PC-3 (cell line): ENCODE measurements around the gene FXYD5. TPM values are rescaled to one million over a fixed set of nuclear protein-coding genes. Genes with fewer than 3 reads are reported as not detected.

Source experiments
- ATAC-seq: fragments of 200-7000 bp; cut with Tn5 transposase; 2 replicates; pipeline ENCODE4 v1.9.1; 2020; ENCODE audit warnings: mild to moderate bottlenecking, moderate library complexity
- BruUV-seq: library from RNA; stranded (reverse); fragments of 400-500 nt; replicated peaks from 2 replicates; lab custom pipeline; 2021; lab: Mats Ljungman, UMichigan
- CTCF ChIA-PET: fragments of 300-600 bp; sonication (Branson Sonifier 250); formaldehyde crosslinking; loops from one replicate; lab custom pipeline; 2022; ENCODE audit warnings: antibody characterized with exemption; lab: Charles Lee
- POLR2A ChIA-PET: fragments of 300-600 bp; sonication (Branson Sonifier 250); formaldehyde crosslinking; loops from one replicate; lab custom pipeline; 2022; ENCODE audit warnings: antibody characterized with exemption; ENCODE audit not compliant: unreplicated experiment; lab: Charles Lee
- DNase-seq: peaks from one replicate; pipeline ENCODE4 v3.0.0-alpha.2; 2015
- H2AFZ ChIP-seq: fragments of 300-600 bp; sonication (generic); 2 replicates; pipeline ENCODE4 v1.6.0; 2016; ENCODE audit warnings: antibody characterized with exemption, low read length
- H3F3A ChIP-seq: fragments of 300-600 bp; sonication (generic); one replicate; pipeline ENCODE4 v1.6.0; 2017; ENCODE audit warnings: antibody characterized with exemption, low read length, control low read depth, mild to moderate bottlenecking; ENCODE audit not compliant: unreplicated experiment
- H3K27ac ChIP-seq: fragments of 300-600 bp; sonication (generic); 2 replicates; pipeline ENCODE4 v1.5.1; 2016; ENCODE audit warnings: mild to moderate bottlenecking, low read length
- H3K27me3 ChIP-seq: fragments of 300-600 bp; sonication (generic); 2 replicates; pipeline ENCODE4 v1.6.1; 2016; ENCODE audit warnings: low read length, mixed read lengths
- H3K36me3 ChIP-seq: fragments of 300-600 bp; sonication (generic); 2 replicates; pipeline ENCODE4 v1.6.1; 2016; ENCODE audit warnings: low read depth, mixed run types, low read length, mixed read lengths
- H3K4me1 ChIP-seq: fragments of 300-600 bp; sonication (generic); 2 replicates; pipeline ENCODE4 v1.5.1; 2016; ENCODE audit warnings: low read length; ENCODE audit not compliant: insufficient read depth
- H3K4me2 ChIP-seq: fragments of 300-600 bp; sonication (generic); 2 replicates; pipeline ENCODE4 v1.6.0; 2016; ENCODE audit warnings: low read length
- H3K4me3 ChIP-seq: fragments of 300-600 bp; sonication (generic); 2 replicates; pipeline ENCODE4 v1.5.1; 2016; ENCODE audit warnings: mild to moderate bottlenecking, low read length, mixed read lengths
- H3K79me2 ChIP-seq: fragments of 300-600 bp; sonication (generic); 2 replicates; pipeline ENCODE4 v1.6.1; 2017; ENCODE audit warnings: low read length, mixed read lengths
- H3K9ac ChIP-seq: fragments of 300-600 bp; sonication (generic); 2 replicates; pipeline ENCODE4 v1.6.0; 2016; ENCODE audit warnings: mild to moderate bottlenecking, low read length
- H3K9me2 ChIP-seq: fragments of 300-600 bp; sonication (generic); replicated peaks from 2 replicates; pipeline ENCODE4 v1.6.1; 2016; ENCODE audit warnings: mixed run types, low read length, mixed read lengths
- H3K9me3 ChIP-seq: fragments of 300-600 bp; sonication (generic); 2 replicates; pipeline ENCODE4 v1.6.1; 2016; ENCODE audit warnings: low read length, mixed read lengths
- H4K20me1 ChIP-seq: fragments of 300-600 bp; sonication (generic); 2 replicates; pipeline ENCODE4 v1.6.1; 2016; ENCODE audit warnings: low read length, mixed read lengths
- EZH2 ChIP-seq: fragments of 300-600 bp; sonication (generic); IDR thresholded peaks from one replicate; pipeline ENCODE4 v1.6.1; 2017; ENCODE audit warnings: antibody characterized with exemption, mild to moderate bottlenecking, low read length; ENCODE audit not compliant: unreplicated experiment
- EZH2phosphoT487 ChIP-seq: fragments of 300-600 bp; sonication (generic); IDR thresholded peaks from 2 replicates; pipeline ENCODE4 v1.6.1; 2018; ENCODE audit warnings: mild to moderate bottlenecking, antibody characterized with exemption, low read length, borderline replicate concordance
- intact Hi-C: fragments of 100-400 bp; cut with micrococcal nuclease; formaldehyde crosslinking; loops from 2 replicates; pipeline ENCODE4 v1.9.0; 2023
- total RNA-seq: library from RNA; depleted of rRNA; stranded (reverse); fragments of >200 nt; gene quantifications from 2 replicates; pipeline ENCODE4 v1.2.3, GENCODE V29; 2014
- TF ChIP-seq, protein P1 (sequence below): fragments of 300-600 bp; sonication (generic); conservative IDR thresholded peaks from 2 replicates; pipeline ENCODE4 v1.5.1; 2017; ENCODE audit warnings: antibody characterized with exemption, low read depth, mild to moderate bottlenecking, low read length

The FXYD5 gene
- total RNA-seq, 1 experiment from 2014 or later: 123 TPM

DNA sequence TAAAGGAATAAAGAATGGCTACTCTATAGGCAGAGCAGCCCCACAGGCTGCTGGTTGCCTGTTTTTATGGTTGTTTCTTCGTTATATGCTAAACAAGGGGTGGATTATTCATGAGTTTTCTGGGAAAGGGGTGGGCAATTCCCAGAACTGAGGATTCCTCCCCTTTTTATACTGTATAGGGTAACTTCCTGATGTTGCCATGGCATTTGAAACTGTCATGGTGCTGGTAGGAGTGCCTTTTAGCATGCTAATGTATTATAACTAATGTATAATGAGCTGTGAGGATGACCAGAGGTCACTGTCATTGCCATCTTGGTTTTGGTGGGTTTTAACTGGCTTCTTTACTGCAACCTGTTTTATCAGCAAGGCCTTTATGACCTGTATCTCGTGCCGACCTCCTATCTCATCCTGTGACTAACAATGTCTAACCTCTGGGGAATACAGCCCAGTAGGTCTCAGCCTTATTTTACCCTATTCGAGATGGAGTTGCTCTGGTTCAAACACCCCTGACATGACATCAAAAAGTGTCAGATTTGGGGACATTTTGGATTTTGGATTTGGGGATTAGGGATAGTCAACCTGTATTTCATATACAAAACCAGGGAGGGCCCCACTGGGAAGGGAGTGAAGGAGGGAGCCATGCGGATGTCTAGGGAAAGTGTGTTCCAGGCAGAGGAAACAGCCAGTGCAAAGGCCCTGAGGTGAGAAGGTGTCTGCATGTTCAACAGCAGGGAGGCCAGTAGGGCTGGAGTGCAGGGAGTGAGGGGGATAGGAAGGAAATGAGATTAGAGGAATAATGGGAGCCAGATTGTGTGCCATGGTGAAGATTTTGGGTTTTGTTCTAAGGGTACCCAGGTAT is 10.9 kb downstream of the FXYD5 start:
- no peak for DNase-seq

DNA sequence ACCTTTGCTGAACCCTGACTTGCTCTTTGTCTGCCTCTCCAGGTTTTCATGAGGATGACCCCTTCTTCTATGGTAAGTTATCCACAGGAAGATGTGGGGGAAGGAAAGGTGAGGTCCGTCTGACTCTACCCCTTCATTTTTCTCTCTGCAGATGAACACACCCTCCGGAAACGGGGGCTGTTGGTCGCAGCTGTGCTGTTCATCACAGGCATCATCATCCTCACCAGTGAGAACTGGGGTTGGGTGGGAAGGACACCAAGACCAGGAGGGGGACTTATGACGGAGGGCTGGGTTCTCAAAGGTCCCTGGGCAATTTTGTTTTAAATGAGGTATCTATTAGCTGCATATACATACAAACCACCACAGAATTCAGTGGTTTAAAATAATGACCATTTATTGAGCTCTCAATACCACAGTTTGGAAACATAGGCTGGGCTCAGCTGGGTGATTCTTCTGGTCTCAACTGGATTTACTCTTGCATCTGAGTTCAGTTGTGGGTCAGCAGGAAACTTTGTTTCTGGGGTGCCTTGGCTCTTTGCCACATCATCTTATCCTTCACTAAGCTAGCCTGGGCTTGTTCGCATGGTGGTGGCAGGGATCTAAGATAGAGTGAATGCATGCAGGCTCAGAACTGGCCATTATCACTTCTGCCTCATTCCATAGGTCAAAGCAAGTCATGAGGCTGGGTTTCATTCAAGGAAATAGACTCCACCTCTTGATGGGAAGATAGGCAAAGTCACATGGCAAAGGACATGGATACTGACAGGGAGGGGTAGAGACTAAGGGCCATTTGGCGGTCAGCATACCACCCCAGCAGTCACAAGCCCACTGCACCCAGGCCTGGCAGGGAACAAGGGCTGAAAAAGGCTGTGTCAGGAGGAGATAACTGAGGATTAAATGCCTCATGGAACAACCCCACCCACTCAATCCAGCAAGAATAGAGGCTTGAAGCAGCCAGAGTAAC is 11.8 kb downstream of the FXYD5 start:
- Histone ChIP-seq H3K9ac (no peak overlapping the region), H3K27me3 (no peaks in the 10 kb centered on the region), H3K79me2 (no peaks in the 10 kb centered on the region), H3K4me3 (no peak overlapping the region; the same call in 1 of the 2 replicates), H3K9me2 (no peaks in the 10 kb centered on the region), H3K27ac (no peak overlapping the region), H3K36me3 (peaks cover 60% of the 10 kb centered on the region), H3F3A (no peaks in the 10 kb centered on the region), H3K4me1 (peaks cover 26% of the 10 kb centered on the region), H3K9me3 (peaks cover 5% of the 10 kb centered on the region; the same call in 1 of the 2 replicates), H4K20me1 (no peaks in the 10 kb centered on the region), H3K4me2 (no peak overlapping the region), H2AFZ (no peak overlapping the region)
- ChIA-PET CTCF (no interaction called here), POLR2A (no interaction called here)
- intact Hi-C loops: no loop called here
- TF ChIP-seq, protein P1, sequence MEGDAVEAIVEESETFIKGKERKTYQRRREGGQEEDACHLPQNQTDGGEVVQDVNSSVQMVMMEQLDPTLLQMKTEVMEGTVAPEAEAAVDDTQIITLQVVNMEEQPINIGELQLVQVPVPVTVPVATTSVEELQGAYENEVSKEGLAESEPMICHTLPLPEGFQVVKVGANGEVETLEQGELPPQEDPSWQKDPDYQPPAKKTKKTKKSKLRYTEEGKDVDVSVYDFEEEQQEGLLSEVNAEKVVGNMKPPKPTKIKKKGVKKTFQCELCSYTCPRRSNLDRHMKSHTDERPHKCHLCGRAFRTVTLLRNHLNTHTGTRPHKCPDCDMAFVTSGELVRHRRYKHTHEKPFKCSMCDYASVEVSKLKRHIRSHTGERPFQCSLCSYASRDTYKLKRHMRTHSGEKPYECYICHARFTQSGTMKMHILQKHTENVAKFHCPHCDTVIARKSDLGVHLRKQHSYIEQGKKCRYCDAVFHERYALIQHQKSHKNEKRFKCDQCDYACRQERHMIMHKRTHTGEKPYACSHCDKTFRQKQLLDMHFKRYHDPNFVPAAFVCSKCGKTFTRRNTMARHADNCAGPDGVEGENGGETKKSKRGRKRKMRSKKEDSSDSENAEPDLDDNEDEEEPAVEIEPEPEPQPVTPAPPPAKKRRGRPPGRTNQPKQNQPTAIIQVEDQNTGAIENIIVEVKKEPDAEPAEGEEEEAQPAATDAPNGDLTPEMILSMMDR: no peak
- TF ChIP-seq EZH2 (no peak), EZH2phosphoT487 (no peak)
- BruUV-seq: no TSS peak
- no peak for ATAC-seq
- no peak for DNase-seq

More for the DNA sequence above, 10.9 kb downstream of the FXYD5 start:
- no peaks in the 10 kb centered on the region for H3F3A ChIP-seq
- TF ChIP-seq EZH2 (no peak), EZH2phosphoT487 (no peak)
- TF ChIP-seq, protein P1: no peak
- H3K36me3 ChIP-seq: peaks cover 66% of the 10 kb centered on the region
- no peak for ATAC-seq
- no peak overlapping the region for H3K27ac ChIP-seq
- no peaks in the 10 kb centered on the region for H3K9me2 ChIP-seq
- H3K4me2 ChIP-seq: no peak overlapping the region
- intact Hi-C loops: no loop called here
- BruUV-seq: no TSS peak
- H3K9me3 ChIP-seq: peaks cover 5% of the 10 kb centered on the region; the same call in 1 of the 2 replicates
- no peak overlapping the region for H3K4me3 ChIP-seq
- H2AFZ ChIP-seq: no peak overlapping the region
- CTCF ChIA-PET: no interaction called here
- H4K20me1 ChIP-seq: no peaks in the 10 kb centered on the region
- no peaks in the 10 kb centered on the region for H3K79me2 ChIP-seq
- no peak overlapping the region for H3K9ac ChIP-seq
- no peaks in the 10 kb centered on the region for H3K27me3 ChIP-seq
- POLR2A ChIA-PET: no interaction called here
- peaks cover 26% of the 10 kb centered on the region for H3K4me1 ChIP-seq
